HG02840 (cell line): Measurements from ENCODE around the gene DLGAP1.

ENCODE experiments used
- ATAC-seq: cut with Tn5 transposase; IDR thresholded peaks from one replicate; pipeline ENCODE4 v1.9.1; 2021; ENCODE audit warnings: mild to moderate bottlenecking, moderate library complexity, moderate number of reproducible peaks; ENCODE audit not compliant: unreplicated experiment, low FRiP score

Gene DLGAP1

DNA sequence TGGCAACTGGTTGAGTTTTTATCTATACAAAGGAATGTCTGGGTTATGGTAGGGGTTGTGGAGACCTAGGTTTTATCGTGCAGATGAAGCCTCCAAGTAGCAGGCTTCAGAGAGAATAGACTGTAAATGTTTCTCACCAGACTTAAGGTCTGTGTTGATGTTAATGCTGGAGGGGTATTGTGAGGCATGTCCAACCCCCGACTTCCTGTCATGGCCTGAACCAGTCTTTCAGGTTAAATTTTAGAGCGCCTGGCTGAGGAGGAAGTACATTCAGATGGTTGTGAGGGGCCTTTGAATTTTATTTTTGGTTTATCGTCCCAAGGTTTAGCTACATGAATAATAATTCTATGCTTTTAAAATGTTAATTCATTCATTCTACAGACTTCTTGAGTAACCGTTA, 435.1 kb downstream of the DLGAP1 start:
- ATAC-seq: no peak

DNA sequence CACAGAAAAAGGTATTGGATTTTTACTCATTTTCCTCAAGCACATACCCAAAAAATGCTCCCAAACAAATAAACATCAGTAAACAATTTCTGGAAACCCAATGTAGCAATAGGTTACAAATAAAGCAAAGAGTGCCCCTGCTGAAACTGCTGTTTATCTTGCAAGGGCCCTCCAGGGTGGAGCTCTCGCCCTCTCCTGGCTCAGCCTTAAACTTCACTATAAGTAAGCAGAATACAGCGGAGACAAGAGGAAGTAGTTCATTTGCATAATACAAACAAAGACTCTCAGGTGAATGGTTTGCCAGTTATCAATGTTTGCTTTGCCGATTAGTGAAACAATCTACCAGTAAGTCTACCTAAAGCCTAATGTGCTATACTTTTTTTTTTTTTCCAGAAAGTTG, 437.6 kb downstream of the DLGAP1 start:
- no peak for ATAC-seq

DNA sequence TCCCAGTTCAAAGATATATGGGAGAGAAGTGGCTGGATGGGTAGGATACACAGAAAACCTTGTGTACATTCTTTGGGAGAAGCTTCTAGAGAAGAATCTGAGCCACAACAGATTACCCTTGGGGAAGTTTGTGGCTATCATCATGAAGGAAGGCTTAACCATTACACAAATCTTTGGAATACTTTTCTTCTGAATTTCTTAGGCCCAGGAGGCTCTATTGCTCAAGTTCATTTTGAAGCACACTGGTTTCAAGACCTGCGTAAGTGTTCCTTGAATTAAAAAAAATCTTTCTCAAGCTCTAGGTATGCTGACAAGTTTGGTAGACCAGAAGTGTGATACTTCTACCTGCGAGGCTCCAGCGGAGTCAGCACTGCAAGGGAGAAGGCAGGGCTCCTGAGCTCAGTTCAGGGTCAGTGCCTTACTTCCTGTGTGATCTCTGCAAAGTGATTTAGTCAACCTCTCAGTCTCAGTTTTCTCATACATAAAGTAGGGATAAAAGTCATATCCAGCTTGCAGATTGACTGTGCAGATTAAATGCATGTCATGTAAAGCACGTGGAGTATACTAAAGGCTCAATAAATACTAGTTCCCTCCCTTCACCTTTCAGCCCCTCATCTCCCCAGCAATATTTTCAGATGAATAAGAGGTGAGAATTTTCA, 438.6 kb downstream of the DLGAP1 start:
- no peak for ATAC-seq

DNA sequence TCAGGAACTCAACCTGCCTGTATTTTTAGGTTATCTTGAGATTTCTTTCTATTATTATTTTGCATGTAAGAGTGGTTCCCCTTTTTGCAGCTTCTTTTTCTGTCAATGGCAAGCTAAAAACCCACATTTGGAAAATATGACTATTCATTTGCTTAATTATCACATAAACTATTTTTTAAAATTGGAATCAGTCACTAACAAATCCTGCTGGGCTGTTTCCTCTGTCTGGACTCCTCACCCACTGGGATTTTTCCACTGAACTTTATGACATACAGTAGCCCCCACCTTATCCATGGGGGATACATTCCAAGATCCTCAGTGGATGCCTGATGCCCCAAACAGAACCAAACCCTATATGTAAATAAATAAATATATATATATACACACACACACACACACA, 447.3 kb downstream of the DLGAP1 start:
- ATAC-seq: no peak

DNA sequence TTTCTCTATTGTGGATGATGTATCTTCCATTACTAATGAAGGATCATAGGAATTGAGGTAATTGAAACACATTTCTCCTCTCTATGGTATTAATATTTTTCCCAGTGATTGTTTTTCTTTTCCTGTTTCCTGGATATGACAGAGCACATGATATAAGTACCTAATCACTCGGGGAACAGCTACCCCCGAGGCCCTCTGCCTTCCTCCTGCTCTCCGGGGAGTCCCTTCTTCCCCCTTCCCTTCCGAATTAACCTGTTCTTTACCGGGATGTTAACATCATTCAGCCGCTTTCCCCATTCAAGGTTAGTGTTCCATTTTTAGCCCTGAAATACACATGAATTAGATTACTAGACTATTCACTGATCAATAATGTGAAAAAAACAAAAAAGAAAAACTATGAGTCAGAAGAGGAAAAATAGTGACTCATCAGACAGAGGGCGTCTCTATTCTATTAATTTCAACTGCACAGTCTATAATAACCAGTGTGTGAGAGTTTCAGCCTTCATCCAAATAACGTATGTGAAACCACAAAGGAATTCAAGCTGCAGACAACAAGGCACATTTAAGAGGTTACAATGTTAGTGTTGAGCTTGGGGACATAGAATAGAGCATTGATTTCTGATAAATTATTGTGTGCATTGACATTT, 450.8 kb downstream of the DLGAP1 start:
- no peak for ATAC-seq

DNA sequence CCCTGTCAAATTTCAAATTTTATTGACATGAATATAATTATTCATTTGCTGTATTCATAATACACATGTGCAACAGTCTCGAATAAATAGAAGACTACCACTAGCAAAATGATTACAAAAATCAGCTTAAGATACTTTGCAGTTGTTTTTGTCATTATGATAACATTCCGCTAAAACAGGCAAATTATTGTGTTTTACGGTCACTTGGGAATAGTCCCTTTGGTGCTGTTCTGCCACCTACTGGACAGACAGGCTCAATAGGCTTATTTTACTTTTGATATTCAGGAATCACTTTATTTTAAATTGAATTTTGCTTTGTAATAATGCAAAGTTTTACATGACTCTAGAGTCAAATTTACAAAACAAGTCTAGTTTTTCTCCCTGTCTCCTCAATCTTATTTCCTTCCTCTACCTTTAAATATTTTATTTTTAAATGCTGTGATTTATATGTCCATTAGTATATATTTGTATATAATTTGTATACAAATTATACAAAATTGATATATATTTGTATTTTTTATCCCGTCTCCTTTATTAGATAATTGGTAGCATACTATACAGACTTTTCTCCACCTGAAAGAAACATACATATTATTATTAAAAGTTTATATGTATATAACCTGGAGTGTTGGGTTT, 456.3 kb downstream of the DLGAP1 start:
- ATAC-seq: no peak

DNA sequence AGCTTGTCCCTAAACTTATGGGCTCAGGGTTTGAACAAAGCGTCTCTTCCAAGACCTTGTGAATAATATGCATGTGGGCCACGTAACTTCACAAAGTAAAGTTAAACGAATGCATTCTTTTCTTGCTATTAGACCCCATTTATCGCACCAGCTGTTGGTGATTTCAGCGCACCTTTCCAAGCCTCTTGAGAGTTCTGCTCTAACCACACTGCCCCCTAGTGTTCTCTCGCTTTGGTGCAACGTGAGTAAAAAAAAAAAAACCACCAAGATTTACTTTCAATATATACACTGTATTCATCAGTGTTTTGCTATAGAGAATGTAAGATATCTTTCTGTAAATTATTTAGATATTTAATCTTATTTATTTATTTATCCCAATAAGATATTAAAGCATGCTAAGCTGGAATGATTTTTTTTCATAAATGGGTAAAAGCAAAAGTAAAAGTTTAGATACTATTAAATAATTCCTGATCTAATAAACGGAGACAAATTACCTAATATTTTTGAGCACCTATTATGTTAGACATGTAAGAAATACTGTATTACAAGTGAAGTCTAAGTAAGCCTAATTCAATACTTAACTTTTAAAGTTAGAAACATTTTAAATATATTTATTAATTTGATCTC, 459.5 kb downstream of the DLGAP1 start:
- no peak for ATAC-seq

DNA sequence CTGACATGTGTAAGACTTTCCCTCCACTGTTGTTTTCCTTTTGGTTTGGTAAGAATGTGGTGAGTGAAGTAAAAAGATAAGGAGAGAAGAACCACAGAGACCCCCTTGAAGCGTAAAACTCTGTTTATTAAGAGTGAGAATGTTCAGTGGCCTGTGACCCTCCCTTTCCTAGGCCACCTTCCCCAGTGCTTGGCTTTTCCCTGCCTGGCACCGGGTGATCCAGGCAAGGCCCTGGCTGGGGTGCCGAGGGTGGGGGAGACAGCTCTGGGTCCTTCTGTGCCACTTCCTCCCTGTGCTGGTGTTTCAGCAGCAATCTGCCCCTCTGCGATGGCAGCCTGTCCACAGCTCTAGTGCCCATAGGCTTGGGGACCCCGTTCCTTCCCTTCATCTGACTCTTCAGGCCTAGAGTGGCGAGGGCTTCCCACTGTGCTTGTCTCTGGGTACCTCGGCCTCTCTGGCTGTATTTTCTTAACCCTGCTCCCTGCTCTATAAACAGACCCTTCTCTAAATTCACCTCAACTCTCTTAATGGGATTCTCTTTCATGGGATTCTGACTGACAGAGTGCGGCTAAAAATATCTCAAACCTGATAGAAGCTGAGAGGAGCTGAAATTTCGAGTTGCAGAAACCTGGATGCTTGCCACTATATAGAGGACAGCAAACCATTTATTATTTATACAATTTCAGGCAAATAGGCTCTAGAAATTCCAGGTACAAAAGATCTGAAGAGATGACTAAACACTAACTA, 461.0 kb downstream of the DLGAP1 start:
- no peak for ATAC-seq

DNA sequence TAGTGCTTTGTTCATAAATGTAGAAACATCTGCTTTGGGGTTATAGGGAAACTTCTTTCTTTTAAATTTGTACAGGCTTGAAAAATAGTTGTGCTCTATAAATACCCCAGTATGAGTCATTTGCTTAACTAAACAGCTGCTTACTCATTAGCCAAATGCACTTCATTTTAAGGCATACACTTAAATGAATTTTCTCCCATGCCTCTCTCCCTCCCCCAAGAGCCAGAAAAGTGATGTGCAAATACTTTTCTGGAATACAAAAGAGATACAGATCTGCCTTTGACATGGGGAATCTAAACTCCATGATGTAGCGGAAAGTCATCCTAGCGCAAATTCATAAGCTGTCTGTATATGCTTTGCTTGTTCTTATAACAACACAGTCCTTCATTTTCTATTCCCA, 469.4 kb downstream of the DLGAP1 start:
- ATAC-seq: no peak

DNA sequence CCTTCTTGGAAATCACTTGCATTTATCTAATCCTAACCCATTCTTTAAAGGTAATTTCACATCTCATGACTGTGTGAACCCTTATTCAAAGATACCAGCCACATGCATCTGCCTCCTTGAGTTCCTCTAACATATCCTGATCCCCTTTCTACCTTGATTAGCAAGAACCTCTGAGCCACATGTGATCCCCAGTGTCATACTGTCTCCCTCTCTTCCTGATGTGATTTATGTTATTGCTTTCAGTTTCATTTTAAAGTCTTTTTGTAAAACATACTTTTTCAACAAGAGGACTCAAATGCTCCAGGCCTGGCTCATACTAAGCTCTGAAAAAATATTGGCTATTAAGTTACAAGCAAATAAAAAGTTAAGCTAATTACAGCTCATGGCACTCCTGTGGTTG, 470.1 kb downstream of the DLGAP1 start:
- ATAC-seq: no peak

DNA sequence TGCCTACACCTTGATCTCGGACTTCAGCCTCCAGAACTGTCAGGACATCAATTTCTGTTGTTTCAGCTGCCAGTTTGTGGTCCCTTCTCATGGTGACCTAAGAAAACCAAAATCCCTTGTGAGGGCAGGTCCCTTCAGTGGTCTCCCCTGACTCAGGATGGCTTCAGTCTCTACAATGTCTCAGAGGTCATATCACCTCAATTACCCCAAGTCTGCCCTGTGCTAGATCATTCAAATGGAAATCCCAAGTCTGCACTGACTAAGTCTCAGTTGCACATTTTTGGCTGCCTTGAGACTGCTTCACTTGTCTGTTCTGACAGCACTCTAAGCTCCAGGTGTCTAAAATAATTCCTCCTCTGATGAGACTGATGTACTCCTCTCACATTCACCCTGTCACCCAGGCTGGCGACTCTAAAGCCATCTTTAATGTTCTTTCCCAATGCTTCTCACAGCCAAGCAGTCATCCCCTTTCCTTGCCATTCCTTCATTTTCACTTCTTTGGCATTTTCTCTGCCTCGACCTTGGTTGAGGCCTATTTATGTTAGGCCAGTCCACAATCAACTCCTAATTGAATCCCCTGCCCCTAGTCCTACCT, 470.8 kb downstream of the DLGAP1 start:
- no peak for ATAC-seq

DNA sequence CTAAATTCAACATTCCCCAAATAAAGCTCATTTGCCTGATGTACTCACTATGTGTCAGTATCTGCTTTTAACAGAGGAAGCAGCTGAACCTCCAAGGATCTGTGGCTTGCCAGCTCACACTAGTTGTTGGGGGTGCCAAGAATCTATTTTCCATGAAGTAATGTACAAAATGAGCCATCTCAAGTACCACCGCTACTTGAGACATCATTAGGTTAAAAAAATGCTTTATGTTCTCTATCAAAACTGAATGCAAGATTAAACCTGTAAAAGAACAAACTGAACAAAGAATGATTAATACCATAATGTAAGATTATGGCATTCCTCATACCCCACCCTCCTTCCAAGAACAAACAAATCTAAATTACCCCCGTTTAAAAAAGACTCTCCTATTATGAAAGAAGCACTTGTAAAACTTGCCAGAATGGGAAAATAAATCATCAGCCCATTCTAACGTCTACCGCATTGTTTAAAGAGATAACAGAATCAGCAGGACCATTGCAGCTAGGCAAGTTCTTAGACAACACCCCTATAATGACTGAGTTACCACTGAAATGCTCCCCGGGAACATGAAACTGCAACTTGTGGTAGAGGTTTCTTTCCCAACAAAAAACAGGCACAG, 471.6 kb downstream of the DLGAP1 start:
- ATAC-seq: no peak

DNA sequence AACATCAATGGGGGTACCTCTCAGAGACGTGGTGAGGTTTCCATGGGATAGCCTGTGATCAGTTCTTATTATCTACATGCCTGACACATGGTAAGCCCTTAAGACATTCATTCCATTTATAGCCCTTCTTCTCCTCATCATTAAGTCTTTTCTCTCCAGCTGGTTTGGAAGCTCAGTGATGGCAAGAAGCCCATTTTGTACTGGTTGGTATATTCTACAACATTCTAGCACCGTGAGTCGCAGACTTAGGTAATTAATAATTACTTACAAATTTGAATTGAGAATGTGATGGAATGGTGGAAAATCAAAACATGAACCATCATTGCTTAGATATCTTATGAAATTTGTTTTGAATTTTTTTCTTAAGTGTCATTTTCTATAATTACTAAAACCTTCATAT, 472.6 kb downstream of the DLGAP1 start:
- no peak for ATAC-seq

DNA sequence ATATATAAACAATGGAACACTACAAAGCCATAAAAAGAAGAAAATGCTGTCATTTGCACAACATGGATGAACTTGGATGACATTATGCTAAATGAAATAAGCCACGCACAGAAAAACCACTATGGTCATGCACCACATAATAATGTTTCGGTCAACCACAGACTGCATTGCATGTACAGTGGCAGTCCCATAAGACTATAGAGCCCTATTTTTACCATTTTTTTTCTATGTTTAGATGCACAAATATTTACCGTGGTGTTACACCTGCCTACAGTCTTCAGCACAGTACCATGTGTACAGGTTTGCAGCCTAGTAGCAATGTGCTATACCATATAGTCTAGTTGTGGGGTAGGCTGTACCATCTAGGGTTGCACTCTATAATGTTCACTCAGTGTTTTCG, 476.1 kb downstream of the DLGAP1 start:
- no peak for ATAC-seq

DNA sequence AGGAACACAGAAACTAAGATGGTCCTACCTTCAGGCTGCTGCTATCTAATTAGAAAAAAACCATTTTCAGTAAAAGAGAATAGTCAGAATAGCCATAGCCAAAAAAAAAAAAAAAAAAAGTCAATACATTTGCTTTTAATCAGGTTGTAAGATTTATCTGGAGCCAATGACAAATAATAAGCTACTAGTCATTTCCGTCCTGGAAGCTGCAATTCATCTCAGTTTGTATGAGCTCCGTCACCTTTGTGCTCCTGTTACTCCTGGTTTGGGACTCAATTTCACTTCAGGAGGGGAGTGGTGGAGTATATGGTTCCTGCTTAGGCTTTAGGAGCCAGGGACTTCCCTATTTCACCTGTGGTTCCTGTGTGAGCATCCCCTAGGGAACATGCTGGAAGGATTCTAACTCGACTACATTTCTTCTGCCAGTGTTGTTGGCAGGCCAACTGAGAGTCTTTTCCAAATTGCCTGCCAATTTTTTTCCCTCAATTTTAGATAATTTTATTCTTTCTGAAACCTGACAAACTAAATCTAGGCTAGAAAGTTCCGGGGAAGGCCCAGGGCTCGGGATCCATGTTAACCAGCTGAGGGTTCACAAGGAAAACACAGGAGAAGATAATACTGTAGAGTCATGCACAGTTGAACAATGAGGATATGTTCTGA, 481.8 kb downstream of the DLGAP1 start:
- ATAC-seq: no peak

DNA sequence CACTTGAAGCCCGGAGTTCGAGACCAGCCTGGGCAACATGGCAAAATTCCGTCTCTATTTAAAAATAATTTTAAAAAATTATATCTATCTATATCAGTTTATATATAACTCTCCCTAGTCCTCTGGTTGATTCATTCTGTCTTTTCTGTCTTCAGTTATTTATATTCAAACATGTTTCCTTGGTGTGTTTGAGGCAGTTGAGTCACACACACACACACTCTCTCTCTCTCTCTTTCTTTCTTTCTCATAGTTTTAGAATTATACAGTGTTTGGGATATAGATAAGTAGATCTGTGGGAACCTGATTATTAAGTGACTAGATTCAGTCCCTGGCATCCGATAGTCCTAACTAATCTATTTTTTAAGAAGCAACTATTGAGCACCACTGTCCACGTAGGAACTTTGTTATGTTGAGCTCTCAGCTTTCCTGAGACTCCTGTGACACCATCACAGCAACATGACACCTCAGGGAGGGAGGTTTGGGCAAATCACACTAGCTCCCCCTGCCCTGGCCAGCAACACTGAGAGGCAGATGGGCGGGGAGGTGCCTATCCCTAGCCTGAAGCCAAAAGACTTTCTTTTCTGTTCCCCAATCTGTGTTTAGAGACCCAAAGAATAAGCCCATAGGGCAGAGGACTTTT, 482.7 kb downstream of the DLGAP1 start:
- ATAC-seq: no peak

DNA sequence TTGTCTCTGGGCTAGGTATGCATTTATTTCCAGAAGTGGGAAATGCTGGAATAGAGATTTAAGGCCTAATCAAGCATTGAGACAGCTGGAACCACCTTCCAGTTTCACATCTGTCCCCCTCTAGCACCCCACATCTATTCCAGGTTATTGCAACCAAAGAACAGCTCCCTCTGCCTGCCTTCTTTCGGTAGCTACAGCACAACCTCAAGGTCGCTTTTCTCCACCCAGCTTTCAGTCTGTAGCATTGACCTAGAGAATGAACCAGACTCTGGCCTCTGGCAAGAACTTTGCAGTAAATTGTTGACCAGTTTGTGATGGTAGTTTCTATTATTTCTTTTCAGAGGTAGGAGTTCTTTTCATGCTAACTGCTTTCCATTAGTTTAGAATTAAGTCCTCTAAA, 484.2 kb downstream of the DLGAP1 start:
- no peak for ATAC-seq

DNA sequence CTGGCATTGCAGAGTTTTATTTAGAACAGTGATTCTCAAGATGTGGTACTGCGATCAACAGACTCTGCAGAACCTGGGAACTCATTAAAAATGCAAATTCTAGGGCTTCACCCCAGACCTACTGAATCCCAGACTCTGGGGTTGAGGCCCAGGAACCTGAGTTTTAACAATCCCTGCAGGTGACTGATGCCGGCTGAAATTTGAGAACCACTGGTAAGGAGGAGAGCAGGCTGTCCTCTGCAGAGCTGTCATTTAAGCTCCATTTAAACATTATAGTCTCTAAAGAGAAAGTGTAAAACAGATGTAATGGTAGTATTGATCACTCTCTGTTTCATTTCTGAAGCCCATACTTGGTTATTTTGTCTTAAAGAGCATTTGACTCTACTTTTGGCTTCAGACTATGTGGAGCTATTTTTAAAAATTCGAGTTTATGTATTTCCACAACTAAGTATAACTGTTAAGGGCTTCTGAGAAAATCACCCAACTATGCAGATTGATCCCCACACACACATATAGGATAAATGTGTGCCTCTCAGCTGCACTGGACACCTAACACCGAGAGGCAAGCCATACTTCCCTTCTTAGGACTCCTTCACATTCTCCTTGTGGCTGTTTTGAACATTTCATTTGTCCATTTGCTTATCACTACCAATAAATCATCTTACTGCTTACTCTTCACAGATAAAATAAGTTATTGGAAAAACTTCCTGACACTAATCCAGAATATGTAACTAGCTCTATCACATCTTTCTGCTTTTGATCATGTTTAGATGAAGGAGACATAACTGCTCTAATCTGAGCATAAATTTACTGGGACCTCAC, 487.5 kb downstream of the DLGAP1 start:
- ATAC-seq: no peak
